Prostate gland (tissue), 2 donors: Measurements from ENCODE around the gene PCID2.

Experiments
- CTCF ChIP-seq, 4 experiments: fragments of 200-600 bp in 2 of 4; fragments of 450-650 bp in 2 of 4; sonication (generic) in 2 of 4; IDR thresholded peaks; 1 replicate in 3 of 4; 2 replicates in 1 of 4; pipeline ENCODE4 v1.5.1; 2016 to 2019; ENCODE audit warnings: antibody characterized with exemption in 4 of 4, mild to moderate bottlenecking in 2 of 4, moderate library complexity in 2 of 4
- POLR2A ChIP-seq: fragments of 450-650 bp; IDR thresholded peaks from one replicate; pipeline ENCODE4 v1.6.1; 2016; ENCODE audit warnings: antibody characterized with exemption, mild to moderate bottlenecking
- POLR2AphosphoS5 ChIP-seq: sonication (generic); formaldehyde crosslinking; IDR thresholded peaks from one replicate; pipeline ENCODE4 v1.6.1; 2017; ENCODE audit warnings: antibody characterized with exemption

- no peak for TF ChIP-seq CTCF (IDR thresholded peaks at IDR 0.05)
- no peak for TF ChIP-seq POLR2AphosphoS5
- no peak for TF ChIP-seq POLR2A
Observed at GRCh38 chr13:113157929-113158747, 50.3 kb downstream of the PCID2 start, which contains the start of gene PROZ.
